ENCODE results near the gene CHERP.
A peak's percentile ranks its signal among the peaks of the same experiment; 100 is the strongest.
"Not testable (repeated sequence)": the region's sequence is repeated elsewhere in the genome, so short reads cannot be mapped to it uniquely, and the experiment has no call there.

CHERP gene

GRCh38 chr19:16518061-16518460 is 24.2 kb downstream of the CHERP start:
- DNase-seq, result no peak

GRCh38 chr19:16516923-16517610 is 25.2 kb downstream of the CHERP start:
- no peak for DNase-seq

- no peak for DNase-seq
Measured at GRCh38 chr19:16516381-16516780, 25.9 kb downstream of the CHERP start.

GRCh38 chr19:16514383-16515019 is 27.7 kb downstream of the CHERP start:
- DNase-seq, result no peak

- not testable (repeated sequence) for DNase-seq
Measured at GRCh38 chr19:16512611-16513010, 29.6 kb downstream of the CHERP start.

GRCh38 chr19:16509141-16510061 is 32.8 kb downstream of the CHERP start:
- no peak for DNase-seq

- no peak for DNase-seq
Measured at GRCh38 chr19:16508546-16508945, 33.7 kb downstream of the CHERP start.

GRCh38 chr19:16506961-16507360 is 35.3 kb downstream of the CHERP start:
- no peak for DNase-seq

GRCh38 chr19:16506161-16506560 is 36.1 kb downstream of the CHERP start:
- not testable (repeated sequence) for DNase-seq

- no peak for DNase-seq
Measured at GRCh38 chr19:16504271-16504670, 38.0 kb downstream of the CHERP start.

GRCh38 chr19:16497837-16498236 is 44.4 kb downstream of the CHERP start:
- no peak for DNase-seq

- no peak for DNase-seq
Measured at GRCh38 chr19:16497042-16497441, 45.2 kb downstream of the CHERP start.

- DNase-seq, result no peak
Measured at GRCh38 chr19:16496613-16496983, 45.6 kb downstream of the CHERP start.

- peak; percentile 96 for DNase-seq
Measured at GRCh38 chr19:16495982-16496612, 46.1 kb downstream of the CHERP start, which contains the start of the genes C19orf44 and CALR3. Gene C19orf44, plus strand, starts transcription at chr19:16496394. Its CDS starts 4,399 bp downstream, at chr19:16500793. Gene CALR3, minus strand, starts transcription at chr19:16496167. Its CDS starts 38 bp downstream, at chr19:16496129.

- not testable (repeated sequence) for DNase-seq
Measured at GRCh38 chr19:16486476-16486875, 55.8 kb downstream of the CHERP start.

- DNase-seq, result no peak
Measured at GRCh38 chr19:16482745-16483144, 59.5 kb downstream of the CHERP start.

- no peak for DNase-seq
Measured at GRCh38 chr19:16477311-16477710, 64.9 kb downstream of the CHERP start.

GRCh38 chr19:16476401-16476800 is 65.8 kb downstream of the CHERP start:
- no peak for DNase-seq

GRCh38 chr19:16473875-16474392 is 68.3 kb downstream of the CHERP start:
- peak; percentile 17 to 18 for DNase-seq

- DNase-seq, result no peak
Measured at GRCh38 chr19:16472992-16473391, 69.2 kb downstream of the CHERP start.

- DNase-seq, result not testable (repeated sequence)
Measured at GRCh38 chr19:16472559-16472899, 69.7 kb downstream of the CHERP start.

GRCh38 chr19:16470911-16471811 is 71.1 kb downstream of the CHERP start:
- no peak for DNase-seq
